NCI-H2196 (cell line): Measurements from ENCODE around the gene ZNF672.
"Not testable (repeated sequence)": the region's sequence is repeated elsewhere in the genome, so short reads cannot be mapped to it uniquely, and the experiment has no call there.

ENCODE experiments used
- DNase-seq: peaks from one replicate; lab custom pipeline; 2025; ENCODE audit not compliant: unreplicated experiment; lab: John Stamatoyannopoulos, UW

Gene ZNF672

GRCh38 chr1:248812736-248813425 lies 25.1 kb upstream of the ZNF672 start:
- DNase-seq: no peak

- no peak for DNase-seq
Measured at GRCh38 chr1:248813546-248813945, 24.5 kb upstream of the ZNF672 start.

GRCh38 chr1:248814351-248814750 lies 23.7 kb upstream of the ZNF672 start:
- DNase-seq: no peak

- no peak for DNase-seq
Measured at GRCh38 chr1:248815407-248816034, 22.5 kb upstream of the ZNF672 start.

- DNase-seq: no peak
Measured at GRCh38 chr1:248816042-248816851, 21.8 kb upstream of the ZNF672 start.

- DNase-seq: no peak
Measured at GRCh38 chr1:248817065-248817464, 21.0 kb upstream of the ZNF672 start.

- no peak for DNase-seq
Measured at GRCh38 chr1:248818505-248819374, 19.3 kb upstream of the ZNF672 start.

- DNase-seq: no peak
Measured at GRCh38 chr1:248820041-248820585, 17.9 kb upstream of the ZNF672 start.

- DNase-seq: no peak
Measured at GRCh38 chr1:248821101-248821500, 16.9 kb upstream of the ZNF672 start.

GRCh38 chr1:248821641-248822040 lies 16.4 kb upstream of the ZNF672 start:
- DNase-seq: no peak

GRCh38 chr1:248822148-248823032 lies 15.6 kb upstream of the ZNF672 start:
- no peak for DNase-seq

GRCh38 chr1:248823517-248824001 lies 14.5 kb upstream of the ZNF672 start:
- no peak for DNase-seq

GRCh38 chr1:248824301-248824700 lies 13.7 kb upstream of the ZNF672 start:
- DNase-seq: no peak

- no peak for DNase-seq
Measured at GRCh38 chr1:248824701-248825100, 13.3 kb upstream of the ZNF672 start.

- no peak for DNase-seq
Measured at GRCh38 chr1:248825136-248825535, 12.9 kb upstream of the ZNF672 start.

- DNase-seq: no peak
Measured at GRCh38 chr1:248825573-248825908, 12.5 kb upstream of the ZNF672 start.

- peak; percentile 77 for DNase-seq
Measured at GRCh38 chr1:248825909-248826760, 11.9 kb upstream of the ZNF672 start, which contains the start of gene SH3BP5L. SH3BP5L (minus strand) TSS chr1:248825915; CDS start chr1:248824935, 980 bp downstream.

- DNase-seq: peak; percentile 40
Measured at GRCh38 chr1:248828845-248829244, 9.2 kb upstream of the ZNF672 start.

- DNase-seq: not testable (repeated sequence)
Measured at GRCh38 chr1:248830718-248831017, 7.4 kb upstream of the ZNF672 start.
